GM06990 (cell line): ENCODE measurements around the gene ADGRD1.

Experiments used
- DNase-seq: peaks from one replicate; pipeline ENCODE4 v3.0.0-alpha.2; 2011; ENCODE audit not compliant: insufficient read length; ENCODE audit errors: extremely low read depth
- H3K27me3 ChIP-seq: replicated peaks from 2 replicates; pipeline ENCODE4 v1.6.0; 2011; ENCODE audit warnings: low read length; ENCODE audit not compliant: control insufficient read depth, insufficient read depth
- H3K36me3 ChIP-seq: 2 replicates; pipeline ENCODE4 v1.5.1; 2011; ENCODE audit warnings: low read length; ENCODE audit not compliant: control insufficient read depth, insufficient read depth
- H3K4me3 ChIP-seq: replicated peaks from 2 replicates; pipeline ENCODE4 v1.5.1; 2011; ENCODE audit warnings: low read depth, mild to moderate bottlenecking, control low read depth, low read length
- CTCF ChIP-seq: IDR thresholded peaks from 2 replicates; pipeline ENCODE4 v1.5.1; 2011; ENCODE audit warnings: low read length, control low read depth, mild to moderate bottlenecking, inconsistent platforms; ENCODE audit not compliant: insufficient read depth, poor library complexity, severe bottlenecking

ADGRD1 gene

GRCh38 chr12:130944878-130945277 lies 8.8 kb upstream of the ADGRD1 start:
- Histone ChIP-seq H3K27me3 (no peaks in the 10 kb centered on the region; the same call in none of the 2 replicates), H3K36me3 (no peaks in the 10 kb centered on the region), H3K4me3 (no peak overlapping the region)
- no peak for DNase-seq
- no peak for TF ChIP-seq CTCF

- no peaks in the 10 kb centered on the region for H3K36me3 ChIP-seq
- no peak overlapping the region for H3K4me3 ChIP-seq
- no peaks in the 10 kb centered on the region; the same call in none of the 2 replicates for H3K27me3 ChIP-seq
- no peak for TF ChIP-seq CTCF
- DNase-seq, result no peak
Observed at GRCh38 chr12:130945786-130946492, 7.8 kb upstream of the ADGRD1 start.

GRCh38 chr12:130947028-130947613 lies 6.6 kb upstream of the ADGRD1 start:
- Histone ChIP-seq H3K27me3 (no peaks in the 10 kb centered on the region; the same call in none of the 2 replicates), H3K4me3 (no peak overlapping the region), H3K36me3 (no peaks in the 10 kb centered on the region)
- no peak for DNase-seq
- TF ChIP-seq CTCF, result no peak

- no peak for TF ChIP-seq CTCF
- H3K27me3 ChIP-seq, result no peaks in the 10 kb centered on the region; the same call in none of the 2 replicates
- no peak for DNase-seq
- no peak overlapping the region for H3K4me3 ChIP-seq
- H3K36me3 ChIP-seq, result no peaks in the 10 kb centered on the region
Observed at GRCh38 chr12:130948136-130948535, 5.6 kb upstream of the ADGRD1 start.

- no peaks in the 10 kb centered on the region for H3K36me3 ChIP-seq
- no peak for TF ChIP-seq CTCF
- DNase-seq, result no peak
- H3K27me3 ChIP-seq, result no peaks in the 10 kb centered on the region; the same call in none of the 2 replicates
- no peak overlapping the region for H3K4me3 ChIP-seq
Observed at GRCh38 chr12:130948751-130949150, 5.0 kb upstream of the ADGRD1 start.
